H1 (cell line): ENCODE measurements around the gene GBF1. TPM values are rescaled to one million over a fixed set of nuclear protein-coding genes. Genes with fewer than 3 reads are reported as not detected.

Source experiments
- ASH2L ChIP-seq: fragments of 200-600, 300-600 bp; sonication (generic); IDR thresholded peaks from one replicate; pipeline ENCODE4 v1.7.1; 2017; ENCODE audit warnings: low read length
- BRCA1 ChIP-seq: IDR thresholded peaks from 2 replicates; pipeline ENCODE4 v1.6.1; 2012; ENCODE audit warnings: low read depth, low read length, improper control_type of control experiment
- CREB1 ChIP-seq: IDR thresholded peaks from 2 replicates; pipeline ENCODE4 v1.6.1; 2012; ENCODE audit warnings: inconsistent platforms
- HDAC2 ChIP-seq, 2 experiments: fragments of 300-600 bp in 1 of 2; sonication (generic) in 1 of 2; IDR thresholded peaks; 2 replicates each; pipeline ENCODE4 v1.6.1; 2011 to 2012; ENCODE audit warnings: low read depth in 2 of 2, low read length in 2 of 2, mild to moderate bottlenecking in 2 of 2, moderate library complexity in 2 of 2, borderline replicate concordance in 1 of 2, inconsistent platforms in 1 of 2
- MAX ChIP-seq: IDR thresholded peaks from 2 replicates; pipeline ENCODE4 v1.6.1; 2012; ENCODE audit warnings: inconsistent platforms
- RNF2 ChIP-seq: fragments of 200-900, 300-1000 bp; sonication (generic); IDR thresholded peaks from 2 replicates; pipeline ENCODE4 v1.7.1; 2016; ENCODE audit warnings: borderline replicate concordance, low read depth, mild to moderate bottlenecking, antibody characterized with exemption, low read length; ENCODE audit not compliant: poor library complexity, severe bottlenecking; ENCODE audit errors: missing control alignments
- SUZ12 ChIP-seq: fragments of 200-600 bp; sonication (generic); IDR thresholded peaks from 2 replicates; pipeline ENCODE4 v1.6.1; 2012; ENCODE audit warnings: mild to moderate bottlenecking, inconsistent platforms, low read length, moderate library complexity, mixed read lengths
- TAF1 ChIP-seq: IDR thresholded peaks from 2 replicates; pipeline ENCODE4 v1.6.1; 2011; ENCODE audit warnings: mild to moderate bottlenecking, low read depth, low read length
- polyA plus RNA-seq, 7 experiments: library from polyadenylated mRNA; depleted of rRNA in 3 of 7; stranded (reverse) in 5 of 7; unstranded in 2 of 7; fragments of >200 nt in 5 of 7; fragments of 200-250 nt in 2 of 7; gene quantifications; 1 replicate in 5 of 7; 2 replicates in 1 of 7; 4 replicates in 1 of 7; pipeline versions ENCODE4 v1.2.1 to v1.2.3, GENCODE V29; 2011 to 2013; ENCODE audit warnings: missing spikeins in 2 of 7, mixed read lengths in 2 of 7
- total RNA-seq: library from RNA; stranded (reverse); fragmentation: NEBNext Ultra II Directional; extraction: Animal tissue kit (Norgen Biotek cat#: 25700); gene quantifications from 2 replicates; pipeline ENCODE4 v1.2.1, GENCODE V29; 2021

The GBF1 gene
- total and polyA plus RNA-seq, 2 of the 8 experiments (the other 6 are each of a cell fraction or from before 2014, with no cell fraction given): 11.0 to 25.5 TPM

- TF ChIP-seq BRCA1: no peak
- TF ChIP-seq RNF2: peak; percentile 88
- TF ChIP-seq HDAC2 (IDR thresholded peaks at IDR 0.05; ENCODE audit: borderline replicate concordance in 1 of 2, low read depth in 2 of 2, low read length in 2 of 2): peak in 1 of 2 experiments; percentile 91; a peak in 1 of 4 replicates
- TF ChIP-seq ASH2L: no peak
- TF ChIP-seq MAX: peak; percentile 100
- TF ChIP-seq CREB1: peak; percentile 75
- 0 out of 2 replicates have a peak, but pooled peaks have one; percentile 32 for TF ChIP-seq SUZ12
- TF ChIP-seq TAF1: peak; percentile 64; the same call in 1 of the 2 replicates
- TF ChIP-seq, all 59 proteins: peak for 14
Measured at GRCh38 chr10:102225646-102226541, 19.4 kb upstream of the GBF1 start, which contains the start of gene ELOVL3 (continued).
